NCI-H2196 treated with DMSO at 0.1 percent for 48 hours (cell line): Measurements from ENCODE around the gene PTPRF.

Source experiments
- DNase-seq: peaks from one replicate; lab custom pipeline; 2025; ENCODE audit not compliant: unreplicated experiment; lab: John Stamatoyannopoulos, UW

Gene PTPRF

GRCh38 chr1:43576521-43576920 lies 45.8 kb downstream of the PTPRF start:
- DNase-seq: no peak

- no peak for DNase-seq
Observed at GRCh38 chr1:43577655-43578542, 47.2 kb downstream of the PTPRF start.

- DNase-seq: no peak
Observed at GRCh38 chr1:43580039-43580438, 49.4 kb downstream of the PTPRF start.

GRCh38 chr1:43582162-43582566 lies 51.5 kb downstream of the PTPRF start:
- DNase-seq: peak; percentile 96

GRCh38 chr1:43583058-43583457 lies 52.4 kb downstream of the PTPRF start:
- DNase-seq: no peak

GRCh38 chr1:43584204-43584603 lies 53.5 kb downstream of the PTPRF start:
- DNase-seq: no peak

DNA sequence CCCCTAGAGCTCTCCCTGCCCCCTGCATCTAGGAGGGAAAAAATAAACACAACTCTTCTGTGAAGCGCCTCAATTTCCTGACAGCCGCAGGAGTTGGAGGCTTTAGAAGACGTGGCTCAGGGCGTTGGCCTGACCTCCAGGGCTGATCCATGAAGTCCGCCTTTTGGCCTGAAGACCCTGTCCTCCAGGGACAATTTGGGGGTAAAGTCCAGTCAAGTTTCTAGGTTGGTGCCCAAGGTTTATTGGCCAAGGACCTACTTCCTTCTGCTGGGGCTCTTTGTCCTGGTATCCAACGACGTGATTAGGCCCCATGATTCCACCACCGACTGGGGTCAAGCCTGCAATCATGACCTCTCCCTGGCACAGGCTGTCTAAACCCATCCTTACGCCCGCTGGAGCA lies 54.9 kb downstream of the PTPRF start:
- DNase-seq: no peak

DNA sequence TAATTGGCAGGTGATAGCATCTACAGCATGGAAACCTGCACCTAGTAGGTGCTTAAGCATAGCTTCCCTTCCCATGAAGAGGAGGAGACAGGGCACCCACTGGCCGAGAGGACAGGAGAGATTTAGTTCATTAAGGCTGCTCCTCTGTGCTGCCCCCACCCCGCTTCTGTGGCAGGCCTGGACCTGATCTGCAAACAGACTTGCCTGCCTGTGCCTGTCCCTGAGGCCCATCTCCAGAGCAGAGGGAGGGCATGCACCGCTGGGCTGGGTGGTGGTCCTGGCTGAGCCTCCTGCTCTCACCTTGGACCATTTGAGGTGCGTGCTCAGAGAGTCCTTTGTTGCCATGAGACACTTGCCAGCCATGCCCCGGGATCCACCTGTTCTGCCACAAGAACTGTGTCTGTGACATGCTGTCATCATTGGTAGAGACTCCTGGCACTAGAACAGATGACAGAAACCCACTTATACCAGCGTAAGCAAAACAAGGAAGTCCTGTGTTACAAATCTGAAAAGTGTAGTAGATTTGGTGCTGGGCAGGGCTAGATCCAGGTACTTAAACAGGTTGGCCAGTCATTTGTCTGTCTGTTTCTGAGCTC lies 55.6 kb downstream of the PTPRF start:
- peak; percentile 17 for DNase-seq

DNA sequence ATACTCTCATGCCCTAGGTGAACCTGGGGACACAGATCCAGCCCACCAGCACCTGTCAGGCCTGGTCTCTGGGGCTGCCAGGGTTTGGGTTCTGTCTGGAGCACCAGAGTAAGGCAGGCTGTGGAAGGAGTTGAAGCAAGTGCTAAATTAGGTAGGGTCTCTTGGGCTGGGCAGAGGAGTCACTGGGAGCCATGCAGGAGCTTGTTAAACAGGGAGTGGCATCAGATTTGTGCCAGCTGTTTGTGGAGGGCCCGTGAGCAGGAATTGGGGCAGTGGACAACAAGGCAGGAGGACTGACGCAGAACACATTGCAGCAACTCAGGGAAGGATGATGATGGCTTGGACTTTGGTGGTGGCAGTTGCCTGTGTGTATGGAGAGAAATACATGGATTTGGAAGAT lies 56.3 kb downstream of the PTPRF start:
- DNase-seq: no peak

GRCh38 chr1:43587594-43587993 lies 56.9 kb downstream of the PTPRF start:
- DNase-seq: no peak

DNA sequence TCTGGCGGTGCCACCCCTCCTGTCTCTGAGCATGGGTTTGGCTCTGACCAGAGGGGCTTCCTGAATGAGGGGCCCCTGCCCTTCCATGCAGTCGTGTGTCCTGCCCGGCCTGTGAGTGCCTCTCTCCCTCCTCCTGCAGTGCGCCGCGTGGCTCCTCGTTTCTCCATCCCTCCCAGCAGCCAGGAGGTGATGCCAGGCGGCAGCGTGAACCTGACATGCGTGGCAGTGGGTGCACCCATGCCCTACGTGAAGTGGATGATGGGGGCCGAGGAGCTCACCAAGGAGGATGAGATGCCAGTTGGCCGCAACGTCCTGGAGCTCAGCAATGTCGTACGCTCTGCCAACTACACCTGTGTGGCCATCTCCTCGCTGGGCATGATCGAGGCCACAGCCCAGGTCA lies 57.9 kb downstream of the PTPRF start:
- DNase-seq: no peak

- no peak for DNase-seq
Observed at GRCh38 chr1:43590388-43590925, 59.8 kb downstream of the PTPRF start.

DNA sequence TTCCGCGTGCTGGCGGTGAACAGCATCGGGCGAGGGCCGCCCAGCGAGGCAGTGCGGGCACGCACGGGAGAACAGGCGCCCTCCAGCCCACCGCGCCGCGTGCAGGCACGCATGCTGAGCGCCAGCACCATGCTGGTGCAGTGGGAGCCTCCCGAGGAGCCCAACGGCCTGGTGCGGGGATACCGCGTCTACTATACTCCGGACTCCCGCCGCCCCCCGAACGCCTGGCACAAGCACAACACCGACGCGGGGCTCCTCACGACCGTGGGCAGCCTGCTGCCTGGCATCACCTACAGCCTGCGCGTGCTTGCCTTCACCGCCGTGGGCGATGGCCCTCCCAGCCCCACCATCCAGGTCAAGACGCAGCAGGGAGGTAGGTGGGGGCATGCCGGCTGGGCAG lies 60.5 kb downstream of the PTPRF start:
- DNase-seq: no peak

DNA sequence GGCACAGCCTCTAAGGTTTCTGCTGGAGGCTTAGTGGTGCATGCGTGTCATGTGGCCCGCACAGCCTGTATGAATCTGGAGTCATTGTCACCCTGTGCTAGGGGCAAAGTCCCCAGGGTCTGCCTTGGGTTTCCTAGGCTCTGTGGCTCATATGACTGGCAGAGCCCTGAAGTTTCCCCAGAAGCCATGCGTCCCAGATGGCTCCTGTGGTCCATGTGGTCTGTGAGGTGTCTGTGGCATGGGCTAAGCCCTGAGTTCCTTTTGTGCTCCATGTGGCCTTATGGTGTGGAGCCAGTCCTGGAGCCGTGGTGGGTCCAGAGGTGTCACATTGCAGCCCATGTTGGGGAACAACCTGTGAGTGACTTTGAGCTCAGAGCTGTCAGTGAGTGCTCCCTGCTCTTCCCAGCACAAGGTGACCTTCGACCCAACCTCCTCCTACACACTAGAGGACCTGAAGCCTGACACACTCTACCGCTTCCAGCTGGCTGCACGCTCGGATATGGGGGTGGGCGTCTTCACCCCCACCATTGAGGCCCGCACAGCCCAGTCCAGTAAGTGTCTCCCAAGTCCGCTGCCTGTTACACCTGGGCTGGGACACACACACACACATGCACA lies 61.5 kb downstream of the PTPRF start:
- no peak for DNase-seq

- DNase-seq: no peak
Observed at GRCh38 chr1:43592974-43593683, 62.4 kb downstream of the PTPRF start.

GRCh38 chr1:43596579-43596978 lies 65.9 kb downstream of the PTPRF start:
- no peak for DNase-seq

GRCh38 chr1:43597028-43597427 lies 66.3 kb downstream of the PTPRF start:
- no peak for DNase-seq

DNA sequence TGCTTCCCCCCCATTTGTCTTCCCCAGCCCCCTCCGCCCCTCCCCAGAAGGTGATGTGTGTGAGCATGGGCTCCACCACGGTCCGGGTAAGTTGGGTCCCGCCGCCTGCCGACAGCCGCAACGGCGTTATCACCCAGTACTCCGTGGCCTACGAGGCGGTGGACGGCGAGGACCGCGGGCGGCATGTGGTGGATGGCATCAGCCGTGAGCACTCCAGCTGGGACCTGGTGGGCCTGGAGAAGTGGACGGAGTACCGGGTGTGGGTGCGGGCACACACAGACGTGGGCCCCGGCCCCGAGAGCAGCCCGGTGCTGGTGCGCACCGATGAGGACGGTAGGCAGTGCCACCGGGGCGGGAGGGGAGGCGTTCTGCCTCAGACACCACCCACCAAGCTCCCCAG lies 67.0 kb downstream of the PTPRF start:
- DNase-seq: no peak

DNA sequence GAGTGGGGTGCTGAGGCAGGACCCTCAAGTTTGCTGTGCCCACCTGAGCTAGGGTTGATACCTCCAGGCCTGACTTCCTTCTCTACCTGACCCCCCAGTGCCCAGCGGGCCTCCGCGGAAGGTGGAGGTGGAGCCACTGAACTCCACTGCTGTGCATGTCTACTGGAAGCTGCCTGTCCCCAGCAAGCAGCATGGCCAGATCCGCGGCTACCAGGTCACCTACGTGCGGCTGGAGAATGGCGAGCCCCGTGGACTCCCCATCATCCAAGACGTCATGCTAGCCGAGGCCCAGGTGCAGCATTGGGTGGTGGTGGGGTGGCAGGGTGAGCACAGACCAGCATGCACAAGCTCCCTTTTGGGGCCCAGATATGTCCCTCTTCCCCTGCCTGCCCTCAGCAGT lies 67.9 kb downstream of the PTPRF start:
- DNase-seq: no peak

DNA sequence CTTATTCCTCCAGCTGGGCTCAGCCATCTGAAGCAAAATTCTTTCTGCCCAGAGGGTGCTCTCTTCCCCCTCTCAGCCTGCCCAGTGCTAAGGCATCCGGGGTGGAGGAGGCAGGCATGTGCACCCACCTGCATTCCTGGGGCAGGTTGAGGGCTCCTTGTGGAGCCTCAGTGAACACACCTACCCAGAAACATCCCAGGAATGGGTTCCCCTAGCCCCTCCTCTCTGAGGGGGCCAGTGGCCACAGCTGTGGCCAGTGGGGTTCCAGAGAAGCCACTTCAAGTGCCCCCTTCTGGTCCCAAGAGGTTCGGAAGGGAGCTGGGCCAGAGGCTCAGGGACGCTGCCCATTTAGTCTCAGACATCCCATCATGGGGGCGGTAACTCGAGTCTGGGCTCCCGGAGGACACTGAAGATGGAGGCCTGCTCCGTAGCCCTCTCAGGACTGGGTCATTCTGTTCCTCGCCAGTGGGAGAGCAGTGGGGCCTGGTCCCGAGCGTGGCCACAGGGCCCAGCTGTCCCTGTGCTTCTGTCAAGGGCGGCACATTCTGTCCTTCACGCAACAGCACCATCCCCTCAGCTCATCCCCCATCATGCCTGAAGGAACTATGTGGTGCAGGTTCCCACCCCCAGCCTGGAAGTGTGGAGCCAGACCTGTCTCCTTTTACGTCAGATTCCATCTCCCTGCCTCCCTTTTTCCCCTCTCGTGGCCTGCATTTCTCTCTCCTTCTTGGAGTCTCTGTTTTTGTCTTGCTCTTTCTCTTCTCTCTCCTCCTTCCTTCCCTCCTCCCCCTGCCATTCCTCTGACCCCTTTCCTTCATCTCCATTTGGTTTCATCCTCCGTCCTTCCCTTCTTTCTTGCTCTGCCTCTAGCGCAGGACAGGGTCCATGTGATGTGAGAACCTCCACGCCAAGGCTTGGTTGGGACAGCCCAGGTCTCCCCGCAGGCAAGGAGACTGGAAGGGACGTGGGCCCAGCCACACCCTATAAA lies 69.6 kb downstream of the PTPRF start:
- DNase-seq: no peak
